Nephron (organoid): ENCODE measurements around the gene CXorf38.

Experiments
- H3K27ac Mint-ChIP-seq, 3 experiments: 2 replicates each; pipeline ENCODE4 v1.8.0; 2020; ENCODE audit warnings: mixed read lengths in 3 of 3, mild to moderate bottlenecking in 2 of 3, moderate library complexity in 1 of 3
- H3K27me3 Mint-ChIP-seq: 2 replicates; pipeline ENCODE4 v1.8.0; 2021; ENCODE audit warnings: low read depth, mild to moderate bottlenecking, moderate library complexity, mixed read lengths
- H3K36me3 Mint-ChIP-seq: 2 replicates; pipeline ENCODE4 v1.8.0; 2020; ENCODE audit warnings: low read depth, mixed read lengths
- H3K4me1 Mint-ChIP-seq: 2 replicates; pipeline ENCODE4 v1.8.0; 2020; ENCODE audit warnings: mixed read lengths
- H3K4me3 Mint-ChIP-seq, 3 experiments: 2 replicates each; pipeline ENCODE4 v1.8.0; 2020; ENCODE audit warnings: mild to moderate bottlenecking in 3 of 3, mixed read lengths in 3 of 3, moderate library complexity in 2 of 3
- H3K9me3 Mint-ChIP-seq: 2 replicates; pipeline ENCODE4 v1.8.0; 2020; ENCODE audit warnings: mixed read lengths
- CTCF ChIP-seq, 3 experiments: fragments of 200-600 bp; sonication (generic); IDR thresholded peaks; one replicate each; pipeline ENCODE4 v1.5.0; 2021; ENCODE audit warnings: antibody characterized with exemption in 3 of 3; ENCODE audit not compliant: unreplicated experiment in 3 of 3

The CXorf38 gene

GRCh38 chrX:40647307-40648197 lies at the start of gene CXorf38:
Gene CXorf38 (minus strand): TSS chrX:40647561. CDS start chrX:40647520, 41 bp downstream.
- Mint-ChIP-seq H3K4me1 (peaks cover 23% of the 10 kb centered on the region), H3K36me3 (peaks cover 6% of the 10 kb centered on the region), H3K27ac (peak within 1 kb of the TSS; percentile 76 to 89 (median 86)), H3K9me3 (peaks cover 3% of the 10 kb centered on the region), H3K4me3 (peak within 1 kb of the TSS; percentile 94 to 97 (median 95)), H3K27me3 (no peaks in the 10 kb centered on the region)
- no peak for TF ChIP-seq CTCF (IDR thresholded peaks at IDR 0.05; ENCODE audit: unreplicated experiment in 3 of 3)

- Mint-ChIP-seq H3K4me1 (no peaks in the 10 kb centered on the region), H3K9me3 (peaks cover 6% of the 10 kb centered on the region), H3K27me3 (no peaks in the 10 kb centered on the region), H3K36me3 (peaks cover 68% of the 10 kb centered on the region), H3K4me3 (no peak overlapping the region), H3K27ac (no peak overlapping the region)
- TF ChIP-seq CTCF (IDR thresholded peaks at IDR 0.05; ENCODE audit: unreplicated experiment in 3 of 3): no peak
Observed at GRCh38 chrX:40694802-40695201, 47.4 kb upstream of the CXorf38 start.

GRCh38 chrX:40688929-40689328 lies 41.6 kb upstream of the CXorf38 start:
- peaks cover 4% of the 10 kb centered on the region for H3K9me3 Mint-ChIP-seq
- H3K27me3 Mint-ChIP-seq: no peaks in the 10 kb centered on the region
- peaks cover 5% of the 10 kb centered on the region for H3K4me1 Mint-ChIP-seq
- H3K27ac Mint-ChIP-seq: no peak overlapping the region
- peaks cover 42% of the 10 kb centered on the region for H3K36me3 Mint-ChIP-seq
- no peak overlapping the region for H3K4me3 Mint-ChIP-seq
- no peak for TF ChIP-seq CTCF (IDR thresholded peaks at IDR 0.05; ENCODE audit: unreplicated experiment in 3 of 3)

GRCh38 chrX:40687169-40687568 lies 39.8 kb upstream of the CXorf38 start:
- peaks cover 31% of the 10 kb centered on the region for H3K36me3 Mint-ChIP-seq
- no peaks in the 10 kb centered on the region for H3K27me3 Mint-ChIP-seq
- peaks cover 2% of the 10 kb centered on the region for H3K9me3 Mint-ChIP-seq
- no peak for TF ChIP-seq CTCF (IDR thresholded peaks at IDR 0.05; ENCODE audit: unreplicated experiment in 3 of 3)
- no peak overlapping the region for H3K4me3 Mint-ChIP-seq
- peaks cover 5% of the 10 kb centered on the region for H3K4me1 Mint-ChIP-seq
- H3K27ac Mint-ChIP-seq: no peak overlapping the region

- H3K27me3 Mint-ChIP-seq: no peaks in the 10 kb centered on the region
- no peak for TF ChIP-seq CTCF (IDR thresholded peaks at IDR 0.05; ENCODE audit: unreplicated experiment in 3 of 3)
- H3K4me3 Mint-ChIP-seq: no peak overlapping the region
- peaks cover 2% of the 10 kb centered on the region for H3K9me3 Mint-ChIP-seq
- peak overlapping the region in 2 of 3 experiments; percentile 26 to 36 for H3K27ac Mint-ChIP-seq
- peaks cover 25% of the 10 kb centered on the region for H3K36me3 Mint-ChIP-seq
- H3K4me1 Mint-ChIP-seq: peaks cover 5% of the 10 kb centered on the region
Observed at GRCh38 chrX:40685362-40685918, 38.1 kb upstream of the CXorf38 start.
